ENCODE measurements around the gene TMEM201.

DNA sequence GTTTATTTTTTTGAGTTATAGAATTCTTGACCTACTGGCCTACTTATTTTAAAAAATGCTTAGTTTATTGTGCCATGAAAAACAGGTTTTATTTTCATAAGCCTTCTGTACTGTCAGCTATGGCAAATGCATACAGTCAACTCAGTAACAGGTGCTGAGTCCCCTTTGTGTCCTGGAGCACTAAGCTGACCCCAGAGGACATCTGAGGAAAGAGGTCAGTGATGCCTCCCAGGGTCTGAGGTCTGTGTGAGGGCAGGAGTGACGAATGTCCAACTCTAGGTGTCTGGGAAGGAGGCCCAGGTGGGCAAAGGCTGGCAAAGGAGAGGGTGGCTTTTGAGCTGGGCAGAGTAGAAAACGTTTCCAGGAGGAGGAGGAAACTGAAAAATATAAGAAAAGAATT, 7.8 kb upstream of the TMEM201 start:
- TF ChIP-seq CTCF (IDR thresholded peaks at IDR 0.05) (no peak), POLR2A (IDR thresholded peaks at IDR 0.05) (no peak)
